HG02870 (cell line): ENCODE data around the gene PAM.

Experiments
- ATAC-seq: cut with Tn5 transposase; IDR thresholded peaks from one replicate; pipeline ENCODE4 v1.9.1; 2021; ENCODE audit warnings: mild to moderate bottlenecking, moderate library complexity; ENCODE audit not compliant: unreplicated experiment

PAM gene

DNA sequence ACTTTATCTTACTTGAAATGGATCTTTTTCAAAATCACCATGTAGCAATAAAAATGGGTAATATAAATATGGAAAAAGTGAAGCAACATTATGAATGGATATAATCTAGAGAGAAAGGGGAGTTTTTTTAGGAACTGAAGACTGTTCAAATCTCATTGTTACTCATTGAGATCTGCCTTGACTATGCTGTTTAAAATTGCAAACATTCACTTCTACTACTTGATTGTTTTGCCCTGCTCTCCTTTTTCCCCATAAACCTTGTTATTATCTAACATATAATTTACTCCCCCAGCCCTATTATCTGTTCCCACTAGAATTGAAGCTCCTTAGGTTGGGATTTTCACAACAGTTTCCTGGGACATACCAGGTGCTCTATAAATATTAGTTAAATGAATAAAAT lies 22.0 kb downstream of the PAM start:
- ATAC-seq = no peak

GRCh38 chr5:102778478-102778877 lies 23.4 kb downstream of the PAM start:
- ATAC-seq = peak; percentile 56

DNA sequence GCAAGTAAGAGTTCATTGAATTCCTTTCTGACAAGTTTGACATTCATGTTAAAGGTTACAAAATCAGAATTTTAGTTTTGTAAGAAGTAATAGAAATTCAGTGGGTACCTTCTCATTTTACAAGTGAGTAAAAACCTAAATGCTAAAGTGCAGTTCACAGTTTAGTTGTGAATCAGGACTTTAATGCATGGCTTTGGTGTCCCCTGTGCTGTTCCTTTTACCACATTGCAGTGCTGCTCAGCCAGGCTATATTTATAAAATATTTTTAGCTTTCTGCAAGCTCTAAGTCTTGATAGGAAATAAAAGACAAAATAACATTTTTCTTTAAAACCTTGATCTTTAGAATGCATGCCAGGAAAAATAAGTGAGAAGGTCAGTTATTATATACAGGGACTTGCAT lies 26.3 kb downstream of the PAM start:
- ATAC-seq = no peak

- no peak for ATAC-seq
Observed at GRCh38 chr5:102781786-102782185, 26.7 kb downstream of the PAM start.

GRCh38 chr5:102782217-102782872 lies 27.2 kb downstream of the PAM start:
- ATAC-seq = no peak

DNA sequence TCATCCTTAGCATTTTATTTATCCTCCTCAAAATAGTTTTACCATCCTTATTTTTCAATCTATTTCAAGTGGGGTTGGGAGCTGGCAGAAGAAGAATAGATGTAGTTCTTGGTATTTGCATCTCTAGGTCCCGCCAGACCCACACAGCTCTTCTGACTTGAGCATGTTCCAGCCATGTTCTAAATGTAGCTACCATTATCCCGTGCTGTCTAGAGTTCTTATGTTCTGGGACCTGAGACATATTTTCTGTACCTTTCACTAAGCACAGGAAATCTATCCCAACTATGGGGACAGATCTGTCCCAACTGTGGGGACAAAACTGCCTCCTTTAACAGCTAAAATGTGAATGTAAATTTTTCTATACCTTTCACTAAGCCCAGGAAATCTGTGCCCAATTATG lies 32.0 kb downstream of the PAM start:
- ATAC-seq = no peak

GRCh38 chr5:102788788-102789187 lies 33.7 kb downstream of the PAM start:
- ATAC-seq = no peak

- ATAC-seq = no peak
Observed at GRCh38 chr5:102789469-102789868, 34.4 kb downstream of the PAM start.

- ATAC-seq = no peak
Observed at GRCh38 chr5:102790748-102791147, 35.6 kb downstream of the PAM start.

DNA sequence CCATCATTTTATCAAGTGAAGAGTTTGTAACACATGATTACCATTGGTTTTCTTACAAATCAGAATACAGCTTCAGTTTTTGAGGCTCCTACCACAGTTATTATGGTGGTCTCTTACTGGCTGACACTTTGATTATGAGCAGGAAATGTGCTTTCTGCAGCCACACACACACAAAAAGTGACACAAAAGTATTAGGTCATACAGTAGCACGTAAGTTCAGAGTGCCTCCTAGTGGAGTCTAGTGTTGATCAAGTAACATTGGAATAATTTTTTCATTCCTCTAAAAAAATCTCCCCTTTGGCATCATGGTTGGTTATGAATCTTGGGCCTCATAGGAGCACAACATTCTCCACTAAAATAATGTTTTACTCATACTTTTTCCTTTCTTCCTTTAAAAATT lies 37.6 kb downstream of the PAM start:
- no peak for ATAC-seq

GRCh38 chr5:102794047-102794446 lies 38.9 kb downstream of the PAM start:
- ATAC-seq = no peak

- no peak for ATAC-seq
Observed at GRCh38 chr5:102794677-102795331, 39.7 kb downstream of the PAM start.

DNA sequence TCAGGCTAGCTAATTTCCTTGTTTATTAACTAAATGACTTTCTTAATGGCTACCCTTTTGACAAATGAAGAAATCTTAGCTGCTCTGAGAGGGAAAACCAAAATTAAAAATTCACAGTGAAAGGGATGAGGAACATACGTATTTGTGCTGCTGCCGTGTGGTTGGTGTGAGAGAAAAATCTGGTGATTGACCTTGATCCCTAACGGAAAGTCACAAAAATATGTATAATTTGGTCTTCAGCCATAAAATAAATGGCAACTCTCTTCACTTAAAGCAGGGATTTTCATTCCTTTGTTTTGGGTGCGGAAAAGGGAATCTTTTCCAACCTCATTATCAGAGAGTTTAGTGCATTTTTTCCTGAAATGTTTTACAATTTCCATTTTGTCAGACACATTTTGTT lies 40.4 kb downstream of the PAM start:
- ATAC-seq = no peak

GRCh38 chr5:102796009-102796408 lies 40.9 kb downstream of the PAM start:
- no peak for ATAC-seq

- no peak for ATAC-seq
Observed at GRCh38 chr5:102796498-102796897, 41.4 kb downstream of the PAM start.

- no peak for ATAC-seq
Observed at GRCh38 chr5:102797322-102797884, 42.3 kb downstream of the PAM start.

DNA sequence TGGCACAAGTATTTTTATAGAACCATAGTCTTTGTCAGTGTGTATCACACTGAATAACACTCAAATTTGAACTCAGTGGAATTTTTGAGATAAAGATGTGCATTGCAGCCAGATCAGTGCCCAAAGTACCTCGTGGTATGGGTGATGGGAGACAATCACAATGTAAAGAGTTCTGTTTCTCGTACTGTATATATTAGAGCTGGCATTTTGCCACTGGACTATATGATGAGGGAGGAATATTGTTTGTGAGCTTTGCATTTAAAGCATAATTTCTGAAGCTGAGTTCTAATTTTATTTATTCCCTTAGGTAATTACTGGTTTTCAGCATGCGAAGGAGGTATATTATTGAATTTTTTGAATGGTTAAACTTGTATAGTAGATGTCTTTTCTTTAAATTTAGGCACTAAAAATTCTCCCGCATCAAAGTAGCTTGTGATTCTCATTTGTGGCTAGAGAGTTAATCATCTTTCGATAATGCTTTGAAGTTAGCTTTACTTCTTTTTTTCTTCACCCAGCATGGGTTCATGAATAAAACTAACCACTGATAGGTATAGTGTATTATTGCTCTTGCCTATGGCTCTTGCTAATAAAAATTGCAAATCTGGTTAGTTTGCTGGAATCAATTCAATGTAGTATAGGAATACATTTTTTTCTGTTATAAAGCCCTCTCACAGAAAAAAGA lies 43.1 kb downstream of the PAM start:
- no peak for ATAC-seq

DNA sequence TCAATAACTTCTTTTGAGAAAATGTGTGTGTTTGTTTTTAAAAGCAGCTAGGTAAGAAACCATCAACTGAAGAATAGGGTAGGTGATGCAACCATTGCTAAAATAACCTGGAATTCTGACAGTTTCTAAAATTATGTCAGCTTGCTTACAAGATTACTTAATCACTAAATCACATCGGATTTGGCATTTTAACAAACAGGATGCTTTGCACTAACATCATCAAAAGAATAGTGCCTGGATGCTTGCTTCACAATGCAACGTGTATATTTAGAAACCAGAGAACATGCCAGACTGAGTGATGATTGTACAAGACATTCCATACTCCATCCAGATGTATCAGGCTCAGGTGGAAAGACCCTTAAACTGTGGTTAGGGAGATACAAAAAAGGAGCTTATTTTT lies 43.9 kb downstream of the PAM start:
- no peak for ATAC-seq

DNA sequence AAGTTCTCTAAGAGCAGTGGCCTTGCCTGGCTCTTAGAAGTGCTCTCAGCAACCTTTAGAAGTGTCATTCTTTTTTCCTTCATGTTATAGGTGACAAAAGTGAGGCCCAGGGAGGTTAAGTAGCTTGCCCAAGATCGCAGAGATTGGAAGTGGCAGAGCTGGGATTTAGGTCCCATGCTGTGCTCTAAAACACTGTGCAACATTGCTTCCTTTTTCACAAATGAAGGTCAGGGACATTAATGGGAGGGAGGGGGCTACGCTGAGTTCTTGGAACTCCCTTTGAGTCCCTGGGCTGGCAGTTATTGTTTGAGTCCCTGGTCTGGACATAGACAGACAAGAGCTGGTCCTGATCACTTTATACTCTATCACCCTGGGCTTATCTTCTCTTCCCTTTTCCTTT lies 45.3 kb downstream of the PAM start:
- no peak for ATAC-seq

GRCh38 chr5:102801371-102801770 lies 46.3 kb downstream of the PAM start:
- ATAC-seq = no peak

- no peak for ATAC-seq
Observed at GRCh38 chr5:102802708-102803458, 47.8 kb downstream of the PAM start.
